GM19452 (cell line): Measurements from ENCODE around the gene AMBRA1.

Source experiments
- ATAC-seq: cut with Tn5 transposase; IDR thresholded peaks from one replicate; pipeline ENCODE4 v1.9.1; 2021; ENCODE audit not compliant: unreplicated experiment

Gene AMBRA1

DNA sequence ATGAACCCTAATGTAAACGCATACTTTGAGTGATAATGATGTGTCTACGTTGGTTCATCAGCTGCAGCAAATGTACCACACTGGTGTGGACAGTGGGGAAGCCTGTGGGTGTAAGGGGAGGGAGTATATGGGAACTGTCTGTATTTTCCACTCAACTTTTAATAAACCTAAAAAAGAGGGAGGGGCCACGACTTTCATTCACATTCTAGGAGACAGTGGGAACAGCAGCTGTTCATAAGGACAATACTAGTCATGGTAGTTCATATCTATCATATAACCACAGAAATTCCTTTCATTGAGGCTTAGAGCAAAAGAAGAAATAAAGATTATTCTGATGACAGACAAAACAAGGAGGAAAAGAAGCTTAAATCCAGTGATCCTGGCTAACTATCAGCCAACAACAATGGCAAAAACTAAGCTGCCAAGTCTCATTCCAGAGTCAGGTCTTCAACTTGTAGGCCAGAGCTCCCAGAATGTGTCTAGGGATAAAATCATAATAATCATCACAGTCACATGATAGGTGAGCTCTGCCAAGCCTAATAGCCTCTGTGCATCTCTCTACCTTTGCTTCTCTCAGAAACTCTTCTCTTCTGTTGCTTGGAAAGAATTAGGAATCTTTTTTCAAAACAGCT, 142.9 kb downstream of the AMBRA1 start:
- ATAC-seq = no peak

DNA sequence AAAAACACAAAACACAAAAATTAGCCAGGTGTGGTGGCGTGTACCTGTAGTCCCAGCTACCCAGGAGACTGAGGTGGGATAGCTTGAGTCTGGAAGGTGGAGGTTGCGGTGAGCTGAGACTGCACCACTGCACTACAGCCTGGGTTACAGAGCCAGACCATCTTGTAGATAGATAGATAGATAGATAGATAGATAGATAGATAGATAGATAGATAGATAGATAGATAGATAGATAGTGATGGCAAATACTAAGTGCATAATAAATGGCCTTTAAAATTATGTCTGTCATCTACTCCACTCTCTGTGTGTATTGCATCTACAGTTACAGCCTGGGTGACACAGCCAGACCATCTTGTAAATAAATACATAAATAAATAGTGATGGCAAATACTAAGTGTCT, 146.3 kb downstream of the AMBRA1 start:
- no peak for ATAC-seq

DNA sequence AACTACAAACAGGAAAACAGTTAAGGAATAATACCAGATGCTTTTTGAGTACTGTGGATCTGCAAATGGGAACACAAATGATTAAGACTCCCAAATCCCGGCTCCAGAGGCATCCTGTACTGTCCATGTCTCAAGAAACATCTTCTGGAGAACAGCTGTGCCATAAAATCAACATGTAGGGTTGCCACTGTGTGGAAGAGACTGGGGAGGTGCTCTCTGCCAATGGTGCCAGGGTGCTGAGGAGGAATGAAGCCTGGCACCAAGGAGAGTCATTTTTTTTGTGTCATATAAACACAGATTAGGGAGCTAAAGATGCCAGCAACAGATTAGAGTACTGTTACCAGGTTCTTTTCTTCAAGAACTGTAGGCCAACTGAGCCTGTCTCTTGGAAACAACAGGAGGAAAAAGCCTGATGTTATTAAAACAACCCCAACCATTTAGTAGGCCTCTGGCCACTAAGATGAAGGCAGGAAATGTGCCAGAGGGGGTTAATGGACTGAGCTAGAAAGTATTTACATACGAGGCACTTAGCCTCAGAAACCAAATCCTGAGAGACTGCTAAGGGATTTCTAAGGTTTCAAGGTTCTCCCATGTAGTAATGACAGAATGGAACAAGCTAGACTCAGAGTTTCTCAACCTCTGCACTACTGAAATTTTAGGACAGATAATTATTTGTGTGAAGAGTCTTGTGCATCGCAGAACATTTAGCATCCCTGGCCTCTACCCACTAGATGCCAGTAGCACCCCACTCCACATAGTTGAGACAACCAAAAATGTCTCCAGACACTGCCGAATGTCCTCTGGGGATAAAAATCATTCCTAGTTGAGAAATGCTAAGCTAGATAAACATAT, 147.7 kb downstream of the AMBRA1 start:
- ATAC-seq = no peak

DNA sequence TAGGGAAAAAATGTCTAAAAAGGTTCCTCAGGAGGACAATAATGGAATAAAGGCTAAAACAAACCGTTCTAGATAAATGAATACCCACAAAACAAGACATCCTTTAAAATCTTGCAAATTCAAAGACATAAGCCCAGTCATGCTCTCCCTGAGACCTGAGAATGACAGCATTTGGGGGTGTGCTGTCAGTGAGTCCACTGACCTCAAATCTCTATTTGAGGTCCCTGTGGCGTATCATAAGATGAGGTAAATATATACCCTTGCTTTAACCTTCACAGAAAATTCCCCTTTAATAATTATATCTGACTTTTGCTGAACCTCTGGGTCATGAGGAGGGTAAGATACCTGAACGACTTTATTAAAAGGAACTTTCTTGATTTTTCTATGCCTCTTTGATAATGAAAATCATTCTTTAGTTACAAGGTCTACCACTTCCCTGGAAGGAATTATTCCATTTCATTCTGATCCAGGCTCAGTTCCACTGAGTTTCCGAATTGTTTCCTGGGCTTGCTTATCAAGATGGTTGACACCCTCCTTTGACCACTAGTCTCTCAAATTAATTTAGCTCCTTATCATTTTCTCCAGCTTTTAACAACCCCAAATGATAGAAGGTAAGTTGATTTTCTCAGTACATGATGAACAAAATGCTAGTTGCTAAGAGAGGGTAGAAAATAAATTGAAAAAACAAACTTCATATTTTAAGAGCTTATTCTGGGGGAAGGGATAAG, 148.5 kb downstream of the AMBRA1 start:
- no peak for ATAC-seq

DNA sequence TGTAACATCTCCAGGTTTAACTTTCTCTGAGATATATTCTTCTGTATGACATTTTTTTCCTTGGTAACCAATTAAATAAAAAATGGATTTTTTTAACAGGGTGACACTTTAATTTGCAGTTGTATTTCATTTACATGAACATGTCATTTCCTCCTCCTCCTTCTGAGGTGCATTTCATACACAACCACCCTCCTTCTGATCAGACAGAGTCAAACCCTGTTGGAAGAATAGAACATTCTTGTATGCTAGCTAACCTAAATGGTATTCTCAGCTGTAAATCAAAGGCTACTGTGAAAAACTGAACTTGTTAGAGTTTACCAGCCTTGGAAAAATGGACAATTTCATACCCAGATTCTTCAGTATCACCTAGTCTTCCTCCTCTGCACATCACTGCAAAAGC, 149.5 kb downstream of the AMBRA1 start:
- ATAC-seq = no peak

DNA sequence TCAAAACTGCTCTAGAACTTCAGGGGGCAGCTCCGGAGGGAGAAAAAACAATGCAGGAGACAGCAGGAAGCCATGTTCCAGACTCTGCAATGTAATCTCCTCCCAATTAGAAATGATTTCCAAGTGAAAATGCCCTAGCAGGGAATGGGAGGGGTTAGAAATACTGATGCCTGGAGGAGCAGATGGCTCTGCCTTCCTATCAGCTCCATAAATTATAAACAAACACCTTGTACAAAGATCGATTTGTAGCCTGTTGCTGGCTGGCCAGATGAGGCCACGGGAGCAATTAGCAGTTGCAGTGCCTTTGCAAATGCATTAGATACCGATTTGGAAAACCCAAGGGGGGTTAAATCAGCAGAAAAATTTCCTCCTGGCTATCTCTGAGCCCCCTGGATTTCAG, 155.6 kb downstream of the AMBRA1 start:
- no peak for ATAC-seq

DNA sequence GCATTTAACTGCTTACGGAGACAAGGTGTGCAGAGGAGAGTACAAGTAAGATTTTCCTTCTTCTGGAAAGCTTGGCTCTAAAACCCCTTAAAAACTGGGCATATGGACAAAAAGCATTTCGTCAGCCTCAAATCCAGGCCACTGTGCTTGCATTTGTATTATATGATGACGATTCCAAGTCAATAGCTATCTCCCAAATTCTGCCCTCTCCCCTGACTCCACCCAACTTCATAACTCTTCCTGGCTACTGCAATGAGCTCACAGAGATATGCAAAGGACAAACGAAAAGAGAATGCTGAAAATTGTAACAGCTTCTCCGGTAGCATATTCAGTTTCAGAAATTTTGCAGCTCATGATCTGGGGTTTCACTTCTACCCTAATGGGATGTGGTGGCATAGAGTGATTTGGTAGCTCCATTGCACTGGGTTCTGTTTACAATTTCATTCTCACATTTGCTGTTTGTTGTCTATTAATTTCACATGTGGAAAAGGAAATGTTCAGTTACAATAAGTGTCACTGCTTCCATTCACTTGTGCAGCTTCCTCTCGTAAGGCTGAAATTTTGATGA, 156.6 kb downstream of the AMBRA1 start:
- ATAC-seq = no peak

DNA sequence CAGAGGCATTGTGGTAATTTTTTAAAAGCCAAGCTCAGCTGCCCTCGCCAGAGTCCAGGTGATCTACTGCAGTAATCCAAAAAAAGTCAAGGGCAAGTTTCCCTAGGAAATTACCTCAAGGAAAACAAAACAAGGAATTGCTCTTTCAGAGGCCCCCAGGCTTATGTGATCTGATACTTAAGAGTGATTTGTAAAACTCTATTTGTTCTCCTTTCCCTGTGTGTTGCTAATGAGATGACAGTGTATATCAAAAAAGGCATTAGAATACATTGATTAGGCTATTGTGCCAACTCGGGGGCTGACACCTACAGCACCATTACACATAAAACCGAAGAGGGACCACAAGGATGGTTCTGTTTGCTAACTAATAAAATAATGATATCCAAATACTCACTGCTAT, 157.7 kb downstream of the AMBRA1 start:
- ATAC-seq = no peak

DNA sequence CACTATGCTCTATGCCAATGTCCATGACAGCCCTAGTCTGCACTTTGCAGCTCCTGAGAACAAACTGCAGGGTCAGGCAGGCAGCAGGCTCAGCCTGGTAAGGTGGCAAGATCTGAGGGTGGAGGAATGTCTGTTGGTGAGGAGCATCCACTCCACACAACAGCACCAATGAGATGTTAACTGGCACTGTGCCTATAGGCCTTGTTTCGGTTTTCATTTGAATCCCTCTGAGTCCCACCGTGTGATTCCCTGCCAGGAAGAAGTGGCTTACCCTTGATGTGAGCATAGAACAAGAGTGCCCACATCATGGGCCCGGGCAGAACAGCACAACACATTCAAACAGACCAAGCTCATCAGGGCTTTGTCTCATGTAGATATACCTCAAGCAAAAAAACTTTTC, 158.1 kb downstream of the AMBRA1 start:
- ATAC-seq = no peak

DNA sequence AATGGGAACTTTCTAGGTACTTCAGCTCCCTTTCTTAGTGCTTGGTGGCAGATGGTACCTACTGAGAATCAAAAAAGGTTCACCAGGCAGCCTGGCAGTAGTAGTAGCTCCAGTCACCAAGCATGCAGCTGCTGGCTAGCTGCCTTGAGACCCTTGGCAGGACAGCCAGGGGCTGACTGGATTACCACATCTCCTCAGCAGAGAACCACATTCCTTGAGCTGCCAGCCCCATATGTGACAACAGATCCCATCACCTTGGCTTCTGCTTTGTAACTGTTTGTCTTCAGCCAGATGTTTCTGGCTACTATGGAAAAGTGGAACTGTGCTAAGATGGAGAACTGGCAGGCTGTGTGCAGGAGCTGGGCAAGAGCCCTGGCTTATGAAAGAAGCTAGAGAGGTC, 162.6 kb downstream of the AMBRA1 start:
- no peak for ATAC-seq

DNA sequence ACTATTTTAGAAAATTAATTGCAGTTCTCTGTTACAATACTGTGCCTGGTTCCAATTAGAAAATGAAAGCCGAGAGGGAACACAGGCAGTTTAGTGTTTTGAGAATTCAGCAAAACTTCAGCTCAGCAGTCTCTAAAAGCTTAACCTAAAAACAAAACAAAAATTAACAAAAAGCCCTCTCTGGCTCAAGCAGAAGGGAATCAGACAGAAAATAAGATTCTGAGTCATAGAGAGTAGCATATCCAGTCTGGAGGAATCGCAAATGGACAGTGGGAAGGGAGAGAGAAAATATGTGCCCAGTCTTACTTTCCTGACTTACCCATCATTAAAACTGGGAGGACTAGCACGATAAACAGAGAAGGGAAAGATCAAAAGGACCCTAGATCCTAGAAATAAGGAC, 164.1 kb downstream of the AMBRA1 start:
- ATAC-seq = no peak

DNA sequence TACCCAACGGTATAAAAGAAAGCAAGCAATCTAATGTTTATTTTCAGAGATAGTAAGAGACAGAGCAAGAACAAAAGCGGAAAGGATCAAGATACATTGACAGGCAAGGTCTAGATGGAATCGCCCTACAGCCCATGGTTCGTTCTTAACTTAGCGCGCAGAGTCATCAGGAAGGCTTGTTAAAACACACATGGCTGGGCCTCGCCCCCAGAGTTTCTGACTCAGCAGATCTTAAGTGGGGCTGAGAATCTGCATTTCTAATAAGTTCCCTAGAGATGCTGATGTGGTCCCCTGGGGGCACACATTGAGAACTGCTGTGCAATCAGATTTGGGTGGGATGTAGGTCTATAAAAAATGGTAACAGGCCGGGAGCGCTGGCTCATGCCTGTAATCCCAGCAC, 166.5 kb downstream of the AMBRA1 start:
- ATAC-seq = no peak

DNA sequence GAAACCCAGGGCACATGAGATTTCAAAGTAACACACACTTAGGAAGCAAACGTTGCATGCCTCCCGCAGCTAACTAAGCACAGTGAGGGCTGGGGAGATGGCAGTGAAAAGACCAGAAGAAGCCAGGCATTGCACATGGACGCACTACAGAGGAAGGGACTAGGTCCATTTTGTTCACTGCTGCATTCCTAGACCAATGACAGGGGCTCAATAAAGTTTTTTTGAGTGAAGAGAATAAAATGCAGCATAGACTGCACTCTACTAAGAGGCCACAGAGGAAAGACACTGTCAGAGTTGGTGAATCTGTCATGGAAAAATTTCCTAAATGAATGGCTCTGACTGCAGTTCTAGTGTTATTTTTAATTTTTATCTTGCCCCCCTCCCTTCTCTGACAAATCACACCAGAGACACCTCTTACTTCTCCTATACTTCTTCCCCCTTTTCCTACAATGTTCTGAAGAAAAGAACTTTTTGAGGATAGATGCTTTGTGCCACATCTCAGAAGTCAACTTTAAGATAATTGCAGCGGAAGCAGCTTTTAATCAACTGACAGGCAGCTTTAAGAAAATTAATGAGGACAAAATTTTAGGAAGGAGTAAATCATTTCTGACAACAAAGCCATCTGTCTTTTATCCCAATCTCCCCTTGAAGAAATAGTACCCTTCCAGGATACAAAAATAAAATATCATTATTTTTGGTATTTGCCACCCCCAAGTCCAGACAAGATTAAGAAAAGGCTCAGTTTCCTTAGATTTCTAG, 167.4 kb downstream of the AMBRA1 start:
- ATAC-seq = no peak

DNA sequence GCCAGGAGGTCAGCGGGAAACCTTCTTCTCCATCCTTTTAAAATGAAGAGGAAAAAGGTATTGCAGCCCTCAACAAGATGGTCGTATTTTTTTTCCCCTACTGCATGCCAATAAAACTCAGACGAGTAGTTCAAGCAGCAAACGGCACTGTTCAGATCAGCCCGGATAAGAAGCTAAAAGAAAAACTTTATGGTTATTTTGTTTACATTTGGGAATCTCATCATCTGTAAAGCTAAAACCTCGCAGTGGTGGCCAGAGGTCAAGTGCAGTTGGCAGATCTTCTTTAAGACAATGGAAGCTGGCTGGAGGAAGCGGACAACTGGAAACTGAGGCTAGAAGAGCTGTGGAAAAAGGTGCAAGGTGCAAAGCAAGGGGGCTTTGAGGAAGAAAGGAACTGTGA, 171.2 kb downstream of the AMBRA1 start:
- no peak for ATAC-seq

DNA sequence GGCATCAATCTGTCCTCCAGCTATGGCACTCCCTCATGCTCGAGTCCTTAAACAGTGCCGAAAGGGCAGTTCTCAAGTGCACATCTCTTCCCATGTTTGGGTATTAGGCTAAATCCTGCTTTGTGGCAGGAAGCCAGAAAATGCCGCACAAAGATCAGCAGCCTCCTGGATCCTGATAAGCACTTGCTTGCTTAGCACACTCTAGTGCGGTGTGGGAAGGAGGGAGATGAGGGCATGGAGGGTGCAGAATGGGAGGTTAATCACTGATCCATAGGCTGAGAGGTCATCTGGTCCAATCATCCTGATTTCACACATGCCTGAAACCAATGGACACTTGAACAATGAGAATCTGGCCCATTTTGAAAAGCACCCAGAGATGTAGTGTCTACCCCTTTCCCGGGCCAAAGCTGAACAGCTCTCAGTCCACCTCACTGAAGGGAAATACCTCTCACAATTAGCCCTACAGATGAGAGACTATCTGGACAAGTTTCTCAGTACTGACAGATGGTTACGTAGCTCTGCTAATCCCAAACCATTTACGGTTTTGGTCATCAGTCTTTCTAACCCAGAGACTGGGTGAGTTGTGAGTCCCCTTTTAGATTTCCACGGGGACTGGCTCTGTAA, 172.5 kb downstream of the AMBRA1 start:
- ATAC-seq = no peak

DNA sequence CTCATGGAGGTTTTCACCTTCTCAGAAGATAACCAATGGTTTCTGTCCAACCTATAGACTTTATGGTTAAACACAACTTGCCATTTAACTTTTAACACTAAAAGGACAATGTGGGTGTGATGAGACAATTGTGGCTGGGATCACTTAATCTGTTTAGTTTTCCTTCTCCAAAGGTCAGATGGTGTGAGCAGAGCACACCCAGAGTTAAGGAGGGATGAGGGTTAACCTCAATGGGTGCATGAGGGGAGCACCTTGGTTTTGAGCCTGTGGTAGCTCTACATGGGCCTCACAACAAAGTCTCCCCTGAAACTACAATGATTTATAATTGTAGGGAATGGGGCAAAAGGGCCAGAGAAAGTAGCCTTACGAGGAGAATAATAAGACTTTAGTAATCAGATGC, 173.3 kb downstream of the AMBRA1 start:
- ATAC-seq = no peak

DNA sequence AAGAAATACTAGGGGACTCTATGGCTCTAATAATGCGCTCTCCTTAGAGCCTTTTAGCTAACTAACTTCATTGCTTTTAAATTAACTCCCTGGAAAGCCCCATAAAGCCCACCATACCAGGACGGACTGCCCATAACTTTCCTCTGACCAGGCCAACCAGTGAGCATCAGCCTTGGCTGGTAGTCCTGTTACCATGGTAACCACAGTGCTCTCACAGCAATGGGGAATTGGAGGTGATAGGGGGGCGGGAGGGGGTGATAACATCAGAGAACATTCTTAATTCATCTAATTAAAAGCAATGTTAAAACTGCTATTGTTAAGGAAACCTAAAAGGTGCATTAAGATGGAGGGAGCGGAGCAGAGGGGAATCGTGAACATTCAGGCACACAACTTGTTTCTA, 175.1 kb downstream of the AMBRA1 start:
- ATAC-seq = no peak

DNA sequence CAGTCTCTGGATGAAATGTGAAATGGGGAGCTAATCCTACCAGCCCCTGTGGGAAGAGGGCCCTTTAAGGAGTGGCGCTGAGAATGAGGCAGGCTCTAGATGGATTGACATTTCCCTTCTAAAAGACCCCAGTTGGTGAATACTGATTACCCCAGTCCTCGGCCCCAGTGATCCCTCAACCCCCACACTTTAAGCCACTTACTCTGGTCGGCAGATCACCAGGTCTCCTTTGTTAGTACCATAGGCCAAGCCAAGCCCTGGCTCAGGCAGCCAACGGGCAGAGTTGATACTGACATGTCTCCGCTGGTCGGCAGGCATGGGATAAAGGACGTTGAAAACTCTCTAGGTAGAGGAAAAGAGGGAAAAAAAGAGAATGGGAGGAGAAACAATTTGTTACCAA, 176.1 kb downstream of the AMBRA1 start:
- ATAC-seq = no peak

DNA sequence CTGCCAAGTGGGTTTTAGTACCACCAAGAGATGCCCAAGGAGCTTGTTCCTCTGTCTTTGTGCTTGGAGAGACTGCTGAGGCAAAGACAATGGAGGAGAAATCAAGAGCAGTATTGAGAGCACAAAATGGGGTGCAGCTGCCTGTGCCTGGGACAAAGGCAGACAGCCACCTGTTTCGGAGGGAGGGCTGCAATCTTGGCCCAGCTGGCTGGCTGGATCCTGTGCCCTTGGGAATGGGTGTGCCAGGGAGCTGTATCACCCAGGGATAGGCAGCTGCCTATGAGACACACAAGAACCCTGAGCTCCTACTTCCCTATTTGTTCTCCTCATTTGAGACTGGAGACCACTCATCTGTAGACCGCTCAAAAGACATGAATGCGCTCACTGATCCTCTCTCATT, 178.9 kb downstream of the AMBRA1 start:
- ATAC-seq = no peak

DNA sequence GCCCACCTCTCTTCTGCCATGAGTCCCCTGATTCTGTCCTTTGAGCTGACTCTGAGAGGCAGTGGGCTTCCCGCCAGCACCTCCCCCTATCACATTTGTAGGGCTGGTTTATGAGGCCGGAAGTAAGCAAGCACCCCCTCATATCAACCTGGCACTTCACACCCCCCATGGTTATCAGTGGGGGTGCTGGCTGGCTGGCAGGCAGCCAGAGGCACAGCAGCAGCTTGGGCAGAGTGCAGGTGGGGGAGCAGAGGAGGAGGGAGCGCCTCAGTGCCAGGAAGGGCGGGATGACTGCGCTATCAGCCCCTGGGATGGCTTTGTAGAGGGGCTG, 179.4 kb downstream of the AMBRA1 start:
- ATAC-seq = no peak
